Astrocyte of the spinal cord (primary cell): Measurements from ENCODE around the gene GCGR.

Experiments
- DNase-seq: peaks from one replicate; pipeline ENCODE4 v3.0.0; 2011; ENCODE audit warnings: low read depth, low spot score
- H3K4me3 ChIP-seq: 2 replicates; pipeline ENCODE4 v1.5.1; 2011; ENCODE audit warnings: low read depth, mild to moderate bottlenecking, low read length, moderate library complexity
- CTCF ChIP-seq: IDR thresholded peaks from 2 replicates; pipeline ENCODE4 v1.5.1; 2012; ENCODE audit warnings: low read depth, mild to moderate bottlenecking, low read length, inconsistent platforms
- in situ Hi-C: cut with HindIII; loops from 2 replicates; pipeline ENCODE4 v1.10.0; 2017; ENCODE audit warnings: low sequenced_read_pairs

The GCGR gene

GRCh38 chr17:81802856-81803643 lies 900 bp upstream of the GCGR start:
- DNase-seq: no peak
- no peak overlapping the region for H3K4me3 ChIP-seq
- in situ Hi-C loops: no loop called here
- no peak for TF ChIP-seq CTCF

GRCh38 chr17:81804559-81805399 lies 829 bp downstream of the GCGR start:
- in situ Hi-C loops: no loop called here
- no peak for DNase-seq
- H3K4me3 ChIP-seq: no peak overlapping the region
- no peak for TF ChIP-seq CTCF

GRCh38 chr17:81805707-81806460 lies 1.9 kb downstream of the GCGR start:
- no peak for DNase-seq
- TF ChIP-seq CTCF: no peak
- in situ Hi-C loops: no loop called here
- H3K4me3 ChIP-seq: no peak overlapping the region

GRCh38 chr17:81806461-81807209 lies 2.7 kb downstream of the GCGR start:
- no peak overlapping the region for H3K4me3 ChIP-seq
- no peak for DNase-seq
- no peak for TF ChIP-seq CTCF
- in situ Hi-C loops: no loop called here

GRCh38 chr17:81807210-81807719 lies 3.3 kb downstream of the GCGR start:
- in situ Hi-C loops: no loop called here

More at GRCh38 chr17:81807210-81807719, 3.3 kb downstream of the GCGR start:
- no peak for DNase-seq
- TF ChIP-seq CTCF: no peak
- H3K4me3 ChIP-seq: no peak overlapping the region
